IPS-18a (cell line): Measurements from ENCODE around the gene ASB2.

Source experiments
- H3K27ac ChIP-seq: one replicate; pipeline ENCODE4 v1.5.1; 2013; ENCODE audit warnings: low read length
- H3K27me3 ChIP-seq: one replicate; pipeline ENCODE4 v1.6.1; 2013; ENCODE audit warnings: mild to moderate bottlenecking, low read length; ENCODE audit not compliant: control insufficient read depth, insufficient read depth
- H3K36me3 ChIP-seq: one replicate; pipeline ENCODE4 v1.6.1; 2013; ENCODE audit warnings: low read depth, low read length; ENCODE audit not compliant: control insufficient read depth
- H3K4me1 ChIP-seq: one replicate; pipeline ENCODE4 v1.6.1; 2013; ENCODE audit warnings: low read depth, low read length; ENCODE audit not compliant: control insufficient read depth
- H3K4me3 ChIP-seq: one replicate; pipeline ENCODE4 v1.5.1; 2013; ENCODE audit warnings: low read length
- H3K9ac ChIP-seq: one replicate; pipeline ENCODE4 v1.6.1; 2013; ENCODE audit warnings: mild to moderate bottlenecking, low read length, moderate library complexity
- H3K9me3 ChIP-seq: one replicate; pipeline ENCODE4 v1.6.1; 2013; ENCODE audit warnings: low read depth, low read length; ENCODE audit not compliant: control insufficient read depth

Gene ASB2

GRCh38 chr14:93957751-93958566 lies 18.4 kb downstream of the ASB2 start:
- no peaks in the 10 kb centered on the region for H3K9me3 ChIP-seq
- peaks cover 17% of the 10 kb centered on the region for H3K4me1 ChIP-seq
- no peaks in the 10 kb centered on the region for H3K36me3 ChIP-seq
- no peak overlapping the region for H3K4me3 ChIP-seq
- H3K27me3 ChIP-seq = no peaks in the 10 kb centered on the region
- H3K27ac ChIP-seq = no peak overlapping the region
- no peak overlapping the region for H3K9ac ChIP-seq

DNA sequence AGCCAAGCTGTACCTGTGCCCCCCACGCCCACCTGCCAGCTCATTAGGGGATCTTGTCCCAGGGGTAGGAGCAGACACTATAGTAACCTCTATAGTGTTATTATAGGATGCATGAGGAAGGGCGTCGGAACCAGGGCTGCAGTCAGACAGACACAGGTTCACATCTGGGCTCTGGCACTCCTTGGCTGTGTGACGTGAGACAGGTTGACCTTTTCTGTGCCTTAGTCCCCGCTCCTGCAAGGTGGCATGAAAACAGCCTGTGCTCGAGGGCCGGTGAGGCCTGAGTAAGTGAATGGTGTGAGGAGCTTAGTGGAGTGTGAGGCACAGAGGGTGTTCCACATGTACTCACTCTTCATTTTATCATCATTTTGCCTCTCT lies 19.0 kb downstream of the ASB2 start:
- H3K9ac ChIP-seq = no peak overlapping the region
- H3K9me3 ChIP-seq = no peaks in the 10 kb centered on the region
- no peaks in the 10 kb centered on the region for H3K27me3 ChIP-seq
- H3K27ac ChIP-seq = no peak overlapping the region
- peaks cover 18% of the 10 kb centered on the region for H3K4me1 ChIP-seq
- H3K4me3 ChIP-seq = no peak overlapping the region
- no peaks in the 10 kb centered on the region for H3K36me3 ChIP-seq

DNA sequence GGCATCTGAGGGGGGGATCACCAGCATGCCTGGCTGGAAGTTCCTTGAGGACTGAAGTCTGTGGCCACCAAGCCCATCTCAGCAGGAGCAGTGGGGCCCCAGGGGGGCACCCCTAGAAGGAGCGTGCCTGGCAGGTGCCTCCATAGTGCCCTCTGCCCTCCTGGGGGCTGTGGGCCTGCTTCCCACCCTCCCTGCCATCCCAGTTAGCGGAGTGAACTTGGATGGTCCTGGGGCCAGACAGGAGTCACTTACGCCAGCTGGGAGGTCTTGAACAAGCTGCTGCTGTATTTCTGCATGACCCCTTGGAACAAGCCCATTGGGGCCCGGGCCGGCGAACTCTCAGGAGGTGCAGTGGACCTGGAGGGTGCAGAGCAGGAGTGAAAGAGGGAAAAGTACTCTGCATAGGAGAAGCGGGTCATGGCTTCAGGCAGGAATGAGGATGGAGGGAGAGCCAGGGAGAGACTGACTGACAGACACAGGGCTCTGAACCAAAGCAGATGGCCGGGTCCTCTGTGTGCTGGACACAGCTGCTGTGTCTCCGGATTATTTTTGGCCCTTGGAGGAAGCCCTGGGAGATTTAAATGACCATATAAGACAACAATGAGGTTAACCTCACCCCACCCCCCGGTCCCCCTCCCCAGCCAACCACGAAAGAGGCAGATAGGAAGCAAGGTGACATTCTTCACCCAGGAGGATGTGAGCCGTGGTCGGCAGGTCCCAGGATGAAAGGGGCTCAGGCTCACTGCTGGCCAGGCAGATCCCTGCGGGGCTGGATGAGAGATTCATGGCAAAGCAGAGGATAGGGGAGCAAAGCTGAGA lies 19.6 kb downstream of the ASB2 start:
- H3K4me3 ChIP-seq = no peak overlapping the region
- peaks cover 18% of the 10 kb centered on the region for H3K4me1 ChIP-seq
- H3K27ac ChIP-seq = no peak overlapping the region
- H3K9me3 ChIP-seq = no peaks in the 10 kb centered on the region
- no peaks in the 10 kb centered on the region for H3K27me3 ChIP-seq
- no peak overlapping the region for H3K9ac ChIP-seq
- H3K36me3 ChIP-seq = no peaks in the 10 kb centered on the region

DNA sequence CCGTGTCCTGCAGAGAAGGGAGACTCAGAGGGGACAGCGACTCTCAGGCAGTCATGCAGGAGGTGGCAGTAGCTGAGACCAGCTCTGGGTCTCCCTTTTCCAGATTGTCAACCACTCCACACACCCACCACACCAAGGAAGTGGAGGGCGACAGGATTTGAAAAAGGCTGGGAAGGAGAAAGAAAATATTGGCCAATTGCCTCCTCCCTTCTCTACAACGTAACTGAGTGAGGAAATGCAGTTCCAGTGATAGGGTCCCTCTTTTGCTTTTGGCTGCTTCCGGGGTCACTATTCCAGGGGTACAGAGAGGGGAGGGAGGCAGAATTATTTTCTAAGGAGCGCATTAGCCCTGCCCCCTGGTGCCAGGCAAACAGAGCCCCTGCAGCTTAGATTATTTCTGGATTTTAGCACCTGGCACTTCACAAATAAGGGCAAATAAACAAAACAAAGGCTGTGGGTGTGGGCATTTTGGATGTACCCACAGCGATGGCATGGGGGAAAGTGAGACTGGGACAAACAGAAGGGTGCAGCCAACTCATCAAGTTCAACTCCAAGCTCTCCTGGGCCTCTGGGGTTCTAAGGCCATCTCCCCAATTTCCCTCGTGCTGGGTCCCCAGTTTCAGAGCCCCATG lies 20.4 kb downstream of the ASB2 start:
- H3K4me1 ChIP-seq = peaks cover 18% of the 10 kb centered on the region
- no peaks in the 10 kb centered on the region for H3K9me3 ChIP-seq
- no peaks in the 10 kb centered on the region for H3K27me3 ChIP-seq
- H3K36me3 ChIP-seq = no peaks in the 10 kb centered on the region
- no peak overlapping the region for H3K27ac ChIP-seq
- no peak overlapping the region for H3K9ac ChIP-seq
- H3K4me3 ChIP-seq = no peak overlapping the region

GRCh38 chr14:93954900-93955849 lies 21.2 kb downstream of the ASB2 start:
- Histone ChIP-seq H3K4me1 (peaks cover 18% of the 10 kb centered on the region), H3K9ac (no peak overlapping the region), H3K27ac (no peak overlapping the region), H3K4me3 (no peak overlapping the region), H3K36me3 (no peaks in the 10 kb centered on the region), H3K27me3 (no peaks in the 10 kb centered on the region), H3K9me3 (no peaks in the 10 kb centered on the region)

DNA sequence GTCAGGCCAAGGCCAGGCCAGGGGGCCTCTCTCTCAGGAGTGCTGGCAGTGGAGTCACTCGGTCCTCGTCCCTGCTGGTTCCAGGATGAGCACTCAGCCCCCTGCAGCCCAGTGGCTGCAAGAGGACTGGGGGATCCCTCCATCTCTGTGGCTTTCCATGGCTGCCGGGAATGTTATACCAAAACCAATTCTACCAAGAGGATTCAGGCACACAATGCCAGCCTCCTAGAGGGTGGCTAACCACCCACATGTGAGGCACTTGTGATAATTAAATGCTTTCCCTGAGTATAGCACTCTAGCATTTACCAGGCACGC lies 21.9 kb downstream of the ASB2 start:
- peaks cover 13% of the 10 kb centered on the region for H3K4me1 ChIP-seq

DNA sequence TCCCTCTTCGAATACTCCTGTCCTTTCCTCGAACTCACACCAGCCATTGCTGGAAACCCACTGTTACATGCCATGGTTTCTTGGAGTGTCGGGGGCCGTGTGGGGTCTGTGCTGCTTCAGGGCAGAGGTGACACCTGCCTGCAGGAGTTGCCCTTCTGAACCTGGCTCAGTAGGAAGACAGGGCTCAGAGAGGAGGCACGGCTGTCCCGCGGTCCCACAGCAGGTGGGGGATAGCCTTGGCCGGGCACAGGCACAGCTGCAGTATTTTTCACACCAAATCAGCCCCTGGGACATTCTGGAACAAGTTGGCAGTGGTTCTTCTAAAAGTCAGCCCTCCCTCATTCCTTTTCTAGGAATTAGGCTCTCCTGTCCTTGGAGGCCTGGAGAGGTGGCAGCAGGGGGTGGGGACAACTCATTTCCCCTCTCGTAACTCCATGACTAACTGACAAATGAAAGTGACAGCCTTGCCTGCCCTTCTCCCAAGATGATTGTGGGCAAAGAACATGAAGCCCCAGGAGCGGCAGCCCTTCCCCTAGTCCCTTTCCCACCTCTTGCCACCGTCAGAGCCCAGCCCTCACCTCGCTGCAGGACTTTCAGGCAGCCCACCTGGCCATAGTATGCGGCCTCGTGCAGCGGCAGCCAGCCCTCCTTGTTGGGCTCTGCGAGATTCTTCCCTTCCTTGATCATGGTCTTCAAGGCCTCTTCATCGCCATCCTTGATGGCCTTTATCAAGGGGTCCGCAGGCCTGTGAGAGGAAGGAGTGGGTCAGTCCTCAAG lies 22.4 kb downstream of the ASB2 start:
- Histone ChIP-seq H3K4me1 (peaks cover 12% of the 10 kb centered on the region), H3K36me3 (no peaks in the 10 kb centered on the region), H3K9ac (no peak overlapping the region), H3K9me3 (no peaks in the 10 kb centered on the region), H3K27me3 (no peaks in the 10 kb centered on the region), H3K27ac (no peak overlapping the region), H3K4me3 (no peak overlapping the region)

More for the DNA sequence above, 21.9 kb downstream of the ASB2 start:
- Histone ChIP-seq H3K9ac (no peak overlapping the region), H3K4me3 (no peak overlapping the region), H3K9me3 (no peaks in the 10 kb centered on the region), H3K36me3 (no peaks in the 10 kb centered on the region), H3K27ac (no peak overlapping the region), H3K27me3 (no peaks in the 10 kb centered on the region)

DNA sequence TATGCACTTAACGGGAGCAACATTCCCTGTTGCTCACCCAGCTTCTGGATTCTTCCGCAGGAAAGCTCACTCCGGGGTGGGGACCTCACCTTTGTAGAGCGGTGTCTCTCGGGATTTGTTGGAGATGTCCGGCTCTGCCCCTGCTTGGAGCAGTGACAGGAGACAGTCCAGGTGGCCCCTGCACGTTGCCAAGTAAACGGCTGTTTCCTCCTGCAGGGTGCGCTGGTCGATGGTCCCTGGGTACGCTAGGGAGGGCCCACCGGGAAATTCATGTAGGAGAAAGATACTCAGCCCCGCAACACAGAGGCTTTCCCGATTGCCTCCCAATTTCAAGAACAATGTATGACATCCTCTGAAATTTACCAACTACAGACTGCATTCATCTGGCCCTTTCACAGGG lies 23.1 kb downstream of the ASB2 start:
- Histone ChIP-seq H3K27ac (no peak overlapping the region), H3K36me3 (no peaks in the 10 kb centered on the region), H3K27me3 (no peaks in the 10 kb centered on the region), H3K9ac (no peak overlapping the region), H3K4me1 (peaks cover 12% of the 10 kb centered on the region), H3K4me3 (no peak overlapping the region), H3K9me3 (no peaks in the 10 kb centered on the region)

GRCh38 chr14:93952829-93953228 lies 23.5 kb downstream of the ASB2 start:
- Histone ChIP-seq H3K27me3 (no peaks in the 10 kb centered on the region), H3K9me3 (no peaks in the 10 kb centered on the region), H3K9ac (no peak overlapping the region), H3K36me3 (no peaks in the 10 kb centered on the region), H3K27ac (no peak overlapping the region), H3K4me1 (peaks cover 12% of the 10 kb centered on the region), H3K4me3 (no peak overlapping the region)

DNA sequence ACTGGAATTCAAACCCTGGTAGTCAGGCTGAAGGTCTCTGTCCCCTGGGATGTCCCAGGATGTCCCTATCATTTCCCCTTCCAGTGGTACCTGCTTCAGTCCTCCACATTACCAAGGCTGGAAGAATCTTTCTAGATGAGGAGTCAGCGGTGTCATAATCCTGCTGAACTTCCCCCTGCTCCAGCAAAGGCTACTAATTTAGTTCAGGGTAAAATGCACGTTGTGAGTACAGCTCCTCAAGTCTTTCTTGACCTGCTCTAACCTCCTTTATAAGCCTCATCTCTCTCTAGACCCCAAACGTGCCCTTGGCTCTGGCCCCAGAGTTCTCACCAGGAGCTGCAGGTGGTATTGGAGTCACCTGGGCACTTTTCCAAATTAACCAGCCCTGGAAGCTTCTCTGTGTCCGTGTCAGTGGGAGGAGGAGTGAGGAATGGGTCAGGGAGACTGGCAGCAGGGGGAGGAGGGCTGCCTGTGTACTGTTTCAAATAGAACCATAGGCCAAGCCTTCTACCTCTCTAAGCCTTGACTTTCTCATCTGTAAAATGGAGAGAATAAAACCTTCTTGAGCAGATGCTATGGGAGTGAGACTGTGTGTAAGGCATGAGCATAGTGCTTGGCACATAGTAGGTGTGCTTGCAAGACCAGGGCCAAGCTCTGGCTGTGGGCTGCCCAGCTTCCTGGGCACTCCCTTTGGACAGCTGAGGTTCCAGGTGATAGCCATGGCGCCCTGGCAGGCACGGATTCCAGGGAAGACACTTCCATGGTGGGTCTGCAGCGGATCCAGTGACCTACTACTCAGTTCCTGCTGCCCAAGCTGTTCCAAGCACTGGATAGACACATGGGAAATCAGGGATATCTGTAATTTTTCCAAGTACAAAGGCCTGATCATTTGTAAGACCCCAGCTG lies 24.5 kb downstream of the ASB2 start:
- no peak overlapping the region for H3K4me3 ChIP-seq
- H3K36me3 ChIP-seq = no peaks in the 10 kb centered on the region
- H3K27me3 ChIP-seq = no peaks in the 10 kb centered on the region
- H3K4me1 ChIP-seq = peaks cover 12% of the 10 kb centered on the region
- H3K9ac ChIP-seq = no peak overlapping the region
- H3K9me3 ChIP-seq = no peaks in the 10 kb centered on the region
- H3K27ac ChIP-seq = no peak overlapping the region
